Measurements from ENCODE around the gene CISD1.
"Not testable (repeated sequence)": the region's sequence is repeated elsewhere in the genome, so short reads cannot be mapped to it uniquely, and the experiment has no call there.

The CISD1 gene

GRCh38 chr10:58244666-58245065, 24.3 kb upstream of the CISD1 start:
- H2AFZ ChIP-seq (ENCODE audit: low read length); H3K4me2 ChIP-seq (ENCODE audit: insufficient read depth, low read length, poor library complexity, severe bottlenecking); H3K9ac ChIP-seq (ENCODE audit: low read depth, low read length, poor library complexity); H3K18ac ChIP-seq (ENCODE audit: low read length); H2BK12ac ChIP-seq (ENCODE audit: low read length); H2AK5ac ChIP-seq (ENCODE audit: low read depth, low read length); H2BK5ac ChIP-seq (ENCODE audit: low read length); H3K4ac ChIP-seq (ENCODE audit: low read length); H3K27ac ChIP-seq (replicated peaks; ENCODE audit: low read length); H3K9me3 ChIP-seq (replicated peaks in 1 of 2; ENCODE audit: control insufficient read depth in 2 of 2, insufficient read depth in 1 of 2, low read depth in 1 of 2, low read length in 2 of 2); H4K91ac ChIP-seq (ENCODE audit: low read depth, low read length, poor library complexity); DNase-seq (ENCODE audit: low spot score); H3K36me3 ChIP-seq (replicated peaks in 1 of 2; ENCODE audit: control insufficient read depth in 2 of 2, insufficient read depth in 2 of 2, low read length in 2 of 2); H4K8ac ChIP-seq (ENCODE audit: low read depth, low read length); H3K27me3 ChIP-seq (ENCODE audit: control insufficient read depth in 3 of 3, insufficient read depth in 3 of 3, low read depth in 1 of 3, low read length in 3 of 3); H3K4me3 ChIP-seq (ENCODE audit: low read length in 2 of 2); H3K23ac ChIP-seq (ENCODE audit: low read depth, low read length, poor library complexity); H3K4me1 ChIP-seq (ENCODE audit: control insufficient read depth in 2 of 2, insufficient read depth in 1 of 2, low read depth in 1 of 2, low read length in 2 of 2); H3K79me1 ChIP-seq (ENCODE audit: low read depth, low read length); H3K14ac ChIP-seq (ENCODE audit: low read length); H2BK120ac ChIP-seq (ENCODE audit: low read depth, low read length); H2BK15ac ChIP-seq (ENCODE audit: low read length): not testable (repeated sequence)
- WGBS, 2 donors (ENCODE audit: extremely low coverage in 2 of 2, insufficient read length in 2 of 2, insufficient replicate concordance in 1 of 2) = no CpG with 5 or more reads among the region's 3 CpGs

- Histone ChIP-seq H4K8ac (ENCODE audit: low read depth, low read length) (no peak overlapping the region), H3K79me1 (ENCODE audit: low read depth, low read length) (no peaks in the 10 kb centered on the region), H2BK5ac (ENCODE audit: low read length) (no peak overlapping the region), H4K91ac (ENCODE audit: low read depth, low read length, poor library complexity) (no peak overlapping the region), H3K27me3 (ENCODE audit: control insufficient read depth in 3 of 3, insufficient read depth in 3 of 3, low read depth in 1 of 3, low read length in 3 of 3) (no peaks in the 10 kb centered on the region), H2AFZ (ENCODE audit: low read length) (no peak overlapping the region), H3K36me3 (replicated peaks in 1 of 2; ENCODE audit: control insufficient read depth in 2 of 2, insufficient read depth in 2 of 2, low read length in 2 of 2) (no peaks in the 10 kb centered on the region), H3K9ac (ENCODE audit: low read depth, low read length, poor library complexity) (no peak overlapping the region), H3K18ac (ENCODE audit: low read length) (no peak overlapping the region), H2BK12ac (ENCODE audit: low read length) (no peak overlapping the region), H3K27ac (replicated peaks; ENCODE audit: low read length) (no peak overlapping the region), H3K4me1 (ENCODE audit: control insufficient read depth in 2 of 2, insufficient read depth in 1 of 2, low read depth in 1 of 2, low read length in 2 of 2) (no peaks in the 10 kb centered on the region), H3K14ac (ENCODE audit: low read length) (no peak overlapping the region), H2BK120ac (ENCODE audit: low read depth, low read length) (no peak overlapping the region), H3K4ac (ENCODE audit: low read length) (no peak overlapping the region), H3K9me3 (replicated peaks in 1 of 2; ENCODE audit: control insufficient read depth in 2 of 2, insufficient read depth in 1 of 2, low read depth in 1 of 2, low read length in 2 of 2) (peaks cover 0 to 5% of the 10 kb centered on the region in 2 donors), H2BK15ac (ENCODE audit: low read length) (no peak overlapping the region), H3K23ac (ENCODE audit: low read depth, low read length, poor library complexity) (no peak overlapping the region), H2AK5ac (ENCODE audit: low read depth, low read length) (no peak overlapping the region), H3K4me2 (ENCODE audit: insufficient read depth, low read length, poor library complexity, severe bottlenecking) (no peak overlapping the region), H3K4me3 (ENCODE audit: low read length in 2 of 2) (no peak overlapping the region)
- no peak for DNase-seq (ENCODE audit: low spot score)
- no CpG with 5 or more reads among the region's 4 CpGs for WGBS, 2 donors (ENCODE audit: extremely low coverage in 2 of 2, insufficient read length in 2 of 2, insufficient replicate concordance in 1 of 2)
Measured at GRCh38 chr10:58253184-58253583, 15.8 kb upstream of the CISD1 start.

- H3K4me2 ChIP-seq (ENCODE audit: insufficient read depth, low read length, poor library complexity, severe bottlenecking) = no peak overlapping the region
- DNase-seq (ENCODE audit: low spot score) = no peak
- no peak overlapping the region for H2BK12ac ChIP-seq (ENCODE audit: low read length)
- H3K23ac ChIP-seq (ENCODE audit: low read depth, low read length, poor library complexity) = no peak overlapping the region
- H3K9me3 ChIP-seq (replicated peaks in 1 of 2; ENCODE audit: control insufficient read depth in 2 of 2, insufficient read depth in 1 of 2, low read depth in 1 of 2, low read length in 2 of 2) = peaks cover 0 to 5% of the 10 kb centered on the region in 2 donors
- no peak overlapping the region for H2BK120ac ChIP-seq (ENCODE audit: low read depth, low read length)
- no peaks in the 10 kb centered on the region for H3K27me3 ChIP-seq (ENCODE audit: control insufficient read depth in 3 of 3, insufficient read depth in 3 of 3, low read depth in 1 of 3, low read length in 3 of 3)
- no peaks in the 10 kb centered on the region for H3K79me1 ChIP-seq (ENCODE audit: low read depth, low read length)
- no peak overlapping the region for H4K91ac ChIP-seq (ENCODE audit: low read depth, low read length, poor library complexity)
- no peaks in the 10 kb centered on the region for H3K4me1 ChIP-seq (ENCODE audit: control insufficient read depth in 2 of 2, insufficient read depth in 1 of 2, low read depth in 1 of 2, low read length in 2 of 2)
- H2AK5ac ChIP-seq (ENCODE audit: low read depth, low read length) = no peak overlapping the region
- no peak overlapping the region for H3K9ac ChIP-seq (ENCODE audit: low read depth, low read length, poor library complexity)
- no peaks in the 10 kb centered on the region for H3K36me3 ChIP-seq (replicated peaks in 1 of 2; ENCODE audit: control insufficient read depth in 2 of 2, insufficient read depth in 2 of 2, low read length in 2 of 2)
- H2BK15ac ChIP-seq (ENCODE audit: low read length) = no peak overlapping the region
- H4K8ac ChIP-seq (ENCODE audit: low read depth, low read length) = no peak overlapping the region
- H3K27ac ChIP-seq (replicated peaks; ENCODE audit: low read length) = no peak overlapping the region
- H3K4me3 ChIP-seq (ENCODE audit: low read length in 2 of 2) = no peak overlapping the region
- no CpG with 5 or more reads among the region's 1 CpG for WGBS, 2 donors (ENCODE audit: extremely low coverage in 2 of 2, insufficient read length in 2 of 2, insufficient replicate concordance in 1 of 2)
- H3K14ac ChIP-seq (ENCODE audit: low read length) = no peak overlapping the region
- H2AFZ ChIP-seq (ENCODE audit: low read length) = no peak overlapping the region
- H3K4ac ChIP-seq (ENCODE audit: low read length) = no peak overlapping the region
- H2BK5ac ChIP-seq (ENCODE audit: low read length) = no peak overlapping the region
- no peak overlapping the region for H3K18ac ChIP-seq (ENCODE audit: low read length)
Measured at GRCh38 chr10:58254644-58255043, 14.3 kb upstream of the CISD1 start.

GRCh38 chr10:58256013-58256780, 12.8 kb upstream of the CISD1 start:
- not testable (repeated sequence) for H3K36me3 ChIP-seq (replicated peaks in 1 of 2; ENCODE audit: control insufficient read depth in 2 of 2, insufficient read depth in 2 of 2, low read length in 2 of 2); H3K23ac ChIP-seq (ENCODE audit: low read depth, low read length, poor library complexity); H3K27ac ChIP-seq (replicated peaks; ENCODE audit: low read length); H3K27me3 ChIP-seq (ENCODE audit: control insufficient read depth in 3 of 3, insufficient read depth in 3 of 3, low read depth in 1 of 3, low read length in 3 of 3); H2BK15ac ChIP-seq (ENCODE audit: low read length); H2BK12ac ChIP-seq (ENCODE audit: low read length); H2AFZ ChIP-seq (ENCODE audit: low read length); H4K8ac ChIP-seq (ENCODE audit: low read depth, low read length); H2AK5ac ChIP-seq (ENCODE audit: low read depth, low read length); DNase-seq (ENCODE audit: low spot score); H3K4me1 ChIP-seq (ENCODE audit: control insufficient read depth in 2 of 2, insufficient read depth in 1 of 2, low read depth in 1 of 2, low read length in 2 of 2); H3K9ac ChIP-seq (ENCODE audit: low read depth, low read length, poor library complexity); H3K18ac ChIP-seq (ENCODE audit: low read length); H3K9me3 ChIP-seq (replicated peaks in 1 of 2; ENCODE audit: control insufficient read depth in 2 of 2, insufficient read depth in 1 of 2, low read depth in 1 of 2, low read length in 2 of 2); H2BK120ac ChIP-seq (ENCODE audit: low read depth, low read length); H3K4me3 ChIP-seq (ENCODE audit: low read length in 2 of 2); H3K79me1 ChIP-seq (ENCODE audit: low read depth, low read length); H3K14ac ChIP-seq (ENCODE audit: low read length); H3K4ac ChIP-seq (ENCODE audit: low read length); H4K91ac ChIP-seq (ENCODE audit: low read depth, low read length, poor library complexity); H2BK5ac ChIP-seq (ENCODE audit: low read length); H3K4me2 ChIP-seq (ENCODE audit: insufficient read depth, low read length, poor library complexity, severe bottlenecking)
- WGBS, 2 donors (ENCODE audit: extremely low coverage in 2 of 2, insufficient read length in 2 of 2, insufficient replicate concordance in 1 of 2) = no CpG with 5 or more reads among the region's 7 CpGs
